NT2/D1 (cell line): Measurements from ENCODE around the gene TMEM25.

Experiments used
- DNase-seq: peaks from one replicate; pipeline ENCODE4 v3.0.0-alpha.2; 2011; ENCODE audit warnings: low read depth, low spot score
- H3K27me3 ChIP-seq: 2 replicates; pipeline ENCODE4 v1.6.0; 2011; ENCODE audit warnings: mild to moderate bottlenecking; ENCODE audit not compliant: insufficient read length, insufficient read depth
- H3K36me3 ChIP-seq: 2 replicates; pipeline ENCODE4 v1.6.1; 2011; ENCODE audit warnings: mild to moderate bottlenecking, low read length, mixed read lengths; ENCODE audit not compliant: insufficient read depth, insufficient read length
- H3K4me1 ChIP-seq: 2 replicates; pipeline ENCODE4 v1.5.1; 2011; ENCODE audit not compliant: insufficient read depth, insufficient read length
- H3K4me3 ChIP-seq: 2 replicates; pipeline ENCODE4 v1.5.1; 2011; ENCODE audit warnings: low read depth; ENCODE audit not compliant: insufficient read length
- H3K9ac ChIP-seq: 2 replicates; pipeline ENCODE4 v1.6.0; 2011; ENCODE audit warnings: low read depth; ENCODE audit not compliant: insufficient read length
- H3K9me3 ChIP-seq: 2 replicates; pipeline ENCODE4 v1.5.1; 2011; ENCODE audit warnings: mild to moderate bottlenecking, low read length; ENCODE audit not compliant: insufficient read depth
- SUZ12 ChIP-seq: IDR thresholded peaks from 2 replicates; pipeline ENCODE4 v1.6.1; 2011; ENCODE audit not compliant: insufficient read length, insufficient read depth; ENCODE audit errors: extremely low read depth
- YY1 ChIP-seq: IDR thresholded peaks from 2 replicates; pipeline ENCODE4 v1.6.1; 2011; ENCODE audit not compliant: insufficient read length, insufficient read depth
- ZNF274 ChIP-seq: IDR thresholded peaks from 2 replicates; pipeline ENCODE4 v1.6.1; 2011; ENCODE audit warnings: mild to moderate bottlenecking, low read depth, low read length

Gene TMEM25

DNA sequence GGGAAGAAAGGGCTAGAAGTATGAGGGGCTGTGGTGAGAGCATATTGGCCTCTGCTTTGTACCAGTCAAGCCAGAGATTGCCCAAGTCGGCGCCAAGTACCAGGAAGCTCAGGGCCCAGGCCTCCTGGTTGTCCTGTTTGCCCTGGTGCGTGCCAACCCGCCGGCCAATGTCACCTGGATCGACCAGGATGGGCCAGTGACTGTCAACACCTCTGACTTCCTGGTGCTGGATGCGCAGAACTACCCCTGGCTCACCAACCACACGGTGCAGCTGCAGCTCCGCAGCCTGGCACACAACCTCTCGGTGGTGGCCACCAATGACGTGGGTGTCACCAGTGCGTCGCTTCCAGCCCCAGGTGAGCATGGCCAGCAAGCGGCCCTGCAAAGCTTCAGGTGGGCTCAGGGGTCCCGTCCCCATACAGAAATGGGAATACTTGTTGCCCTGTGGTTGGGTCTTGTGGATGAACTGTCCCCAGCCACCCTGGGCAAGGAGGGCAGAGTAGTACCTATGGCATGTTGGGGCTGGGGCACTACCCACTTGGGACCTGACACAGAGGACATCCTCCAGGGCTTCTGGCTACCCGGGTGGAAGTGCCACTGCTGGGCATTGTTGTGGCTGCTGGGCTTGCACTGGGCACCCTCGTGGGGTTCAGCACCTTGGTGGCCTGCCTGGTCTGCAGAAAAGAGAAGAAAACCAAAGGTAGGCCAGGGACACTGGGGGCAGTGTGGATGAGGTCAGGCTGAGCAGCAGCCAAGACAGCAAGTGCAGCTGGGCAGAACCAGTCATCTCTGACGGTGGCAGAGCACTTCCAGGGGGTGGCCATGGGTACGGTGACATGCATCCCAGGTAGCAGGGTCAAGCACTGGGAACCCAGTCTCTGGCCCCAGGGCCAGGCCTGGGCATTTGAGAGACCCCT is 2.1 kb downstream of the TMEM25 start:
- no peak for TF ChIP-seq YY1
- TF ChIP-seq ZNF274: no peak
- TF ChIP-seq SUZ12: no peak
- DNase-seq: no peak
- no peaks in the 10 kb centered on the region for H3K36me3 ChIP-seq
- no peaks in the 10 kb centered on the region for H3K27me3 ChIP-seq
- H3K9ac ChIP-seq: no peak overlapping the region
- no peak overlapping the region for H3K4me3 ChIP-seq
- no peaks in the 10 kb centered on the region for H3K9me3 ChIP-seq
- peaks cover 8% of the 10 kb centered on the region for H3K4me1 ChIP-seq

DNA sequence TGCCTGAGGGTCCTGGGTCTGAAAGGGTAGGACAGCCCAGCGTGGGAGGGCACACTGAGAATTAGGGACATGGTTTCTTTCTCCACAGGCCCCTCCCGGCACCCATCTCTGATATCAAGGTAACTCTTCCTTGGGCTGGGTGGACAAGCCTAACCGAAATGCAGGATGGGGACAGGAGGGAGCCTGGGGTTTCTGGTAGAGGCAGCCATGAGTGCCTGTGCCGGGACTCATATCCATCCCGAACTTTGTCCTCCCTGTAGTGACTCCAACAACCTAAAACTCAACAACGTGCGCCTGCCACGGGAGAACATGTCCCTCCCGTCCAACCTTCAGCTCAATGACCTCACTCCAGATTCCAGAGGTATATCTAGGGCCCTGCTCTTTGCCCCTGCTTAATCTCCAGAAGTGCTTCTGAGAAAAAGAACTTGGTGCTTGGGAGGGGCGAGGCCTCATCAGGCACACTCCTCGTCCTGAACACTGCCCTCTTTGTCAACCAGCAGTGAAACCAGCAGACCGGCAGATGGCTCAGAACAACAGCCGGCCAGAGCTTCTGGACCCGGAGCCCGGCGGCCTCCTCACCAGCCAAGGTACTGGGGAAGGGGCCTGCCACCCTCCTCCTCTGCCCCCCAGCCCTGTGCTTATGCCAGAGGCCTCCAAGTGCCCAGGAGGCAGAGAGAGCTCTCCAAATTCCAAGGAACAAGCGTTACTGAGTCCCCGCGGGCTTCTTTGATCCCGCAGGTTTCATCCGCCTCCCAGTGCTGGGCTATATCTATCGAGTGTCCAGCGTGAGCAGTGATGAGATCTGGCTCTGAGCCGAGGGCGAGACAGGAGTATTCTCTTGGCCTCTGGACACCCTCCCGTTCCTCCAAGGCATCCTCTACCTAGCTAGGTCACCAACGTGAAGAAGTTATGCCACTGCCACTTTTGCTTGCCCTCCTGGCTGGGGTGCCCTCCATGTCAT is 3.1 kb downstream of the TMEM25 start:
- TF ChIP-seq SUZ12: no peak
- TF ChIP-seq ZNF274: no peak
- TF ChIP-seq YY1: no peak
- H3K9me3 ChIP-seq: no peaks in the 10 kb centered on the region
- no peaks in the 10 kb centered on the region for H3K36me3 ChIP-seq
- no peak overlapping the region for H3K4me3 ChIP-seq
- no peaks in the 10 kb centered on the region for H3K27me3 ChIP-seq
- no peak for DNase-seq
- no peak overlapping the region for H3K9ac ChIP-seq
- peaks cover 5% of the 10 kb centered on the region for H3K4me1 ChIP-seq

DNA sequence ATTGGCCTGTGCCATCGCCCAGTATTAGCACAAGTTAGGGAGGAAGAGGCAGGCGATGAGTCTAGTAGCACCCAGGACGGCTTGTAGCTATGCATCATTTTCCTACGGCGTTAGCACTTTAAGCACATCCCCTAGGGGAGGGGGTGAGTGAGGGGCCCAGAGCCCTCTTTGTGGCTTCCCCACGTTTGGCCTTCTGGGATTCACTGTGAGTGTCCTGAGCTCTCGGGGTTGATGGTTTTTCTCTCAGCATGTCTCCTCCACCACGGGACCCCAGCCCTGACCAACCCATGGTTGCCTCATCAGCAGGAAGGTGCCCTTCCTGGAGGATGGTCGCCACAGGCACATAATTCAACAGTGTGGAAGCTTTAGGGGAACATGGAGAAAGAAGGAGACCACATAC is 4.3 kb downstream of the TMEM25 start:
- Histone ChIP-seq H3K36me3 (no peaks in the 10 kb centered on the region), H3K27me3 (no peaks in the 10 kb centered on the region), H3K4me1 (peaks cover 5% of the 10 kb centered on the region), H3K9ac (no peak overlapping the region), H3K9me3 (no peaks in the 10 kb centered on the region), H3K4me3 (no peak overlapping the region)
- TF ChIP-seq ZNF274: no peak
- TF ChIP-seq SUZ12: no peak
- TF ChIP-seq YY1: no peak
- no peak for DNase-seq

DNA sequence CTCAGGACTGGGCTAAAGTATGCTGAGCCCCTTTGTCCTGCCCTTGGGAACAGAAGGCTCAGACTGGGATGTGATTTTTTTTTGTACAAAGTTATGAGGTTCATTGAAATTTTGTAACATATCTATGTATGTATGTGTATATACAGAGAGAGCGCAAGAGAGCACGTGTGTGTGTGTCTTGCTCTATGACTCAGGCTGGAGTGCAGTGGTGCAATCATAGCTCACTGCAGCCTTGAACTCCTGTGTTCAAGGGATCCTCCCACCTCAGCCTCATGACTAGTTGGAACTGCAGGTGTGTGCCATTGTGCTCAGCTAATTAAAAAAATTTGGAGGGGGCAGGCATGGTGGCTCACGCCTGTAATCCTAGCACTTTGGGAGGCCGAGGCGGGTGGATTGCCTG is 5.7 kb downstream of the TMEM25 start:
- no peak for DNase-seq
- Histone ChIP-seq H3K4me1 (peaks cover 4% of the 10 kb centered on the region), H3K9ac (no peak overlapping the region), H3K36me3 (no peaks in the 10 kb centered on the region), H3K27me3 (no peaks in the 10 kb centered on the region), H3K9me3 (no peaks in the 10 kb centered on the region), H3K4me3 (no peak overlapping the region)
- TF ChIP-seq YY1 (no peak), SUZ12 (no peak), ZNF274 (no peak)

- Histone ChIP-seq H3K4me3 (no peak overlapping the region), H3K9me3 (no peaks in the 10 kb centered on the region), H3K9ac (no peak overlapping the region), H3K27me3 (no peaks in the 10 kb centered on the region), H3K4me1 (no peaks in the 10 kb centered on the region), H3K36me3 (no peaks in the 10 kb centered on the region)
- no peak for DNase-seq
- TF ChIP-seq YY1: no peak
- TF ChIP-seq ZNF274: no peak
- TF ChIP-seq SUZ12: no peak
Measured at GRCh38 chr11:118537409-118537980, 6.5 kb downstream of the TMEM25 start.

GRCh38 chr11:118544010-118544646 is 13.1 kb downstream of the TMEM25 start:
- H3K4me3 ChIP-seq: no peak overlapping the region
- no peaks in the 10 kb centered on the region for H3K4me1 ChIP-seq
- no peaks in the 10 kb centered on the region for H3K27me3 ChIP-seq
- peaks cover 7% of the 10 kb centered on the region for H3K36me3 ChIP-seq
- TF ChIP-seq YY1 (no peak), ZNF274 (no peak), SUZ12 (no peak)
- H3K9me3 ChIP-seq: no peaks in the 10 kb centered on the region
- H3K9ac ChIP-seq: no peak overlapping the region
- DNase-seq: no peak
